OCI-LY7 (cell line): ENCODE measurements around the gene TOP1.

Experiments used
- CTCF ChIP-seq: fragments of 200-600 bp; sonication (generic); conservative IDR thresholded peaks from 2 replicates; pipeline ENCODE4 v1.5.1; 2014; ENCODE audit warnings: mild to moderate bottlenecking, antibody characterized with exemption, low read length, moderate library complexity, mixed read lengths
- EZH2phosphoT487 ChIP-seq: fragments of 200-600 bp; sonication (generic); IDR thresholded peaks from 2 replicates; pipeline ENCODE4 v1.6.1; 2018; ENCODE audit warnings: low read depth, borderline replicate concordance, mild to moderate bottlenecking, mixed run types, antibody characterized with exemption, low read length, moderate library complexity, mixed read lengths

- TF ChIP-seq CTCF, result no peak
- TF ChIP-seq EZH2phosphoT487, result no peak
Measured at GRCh38 chr20:41045671-41046070, 17.0 kb downstream of the TOP1 start.
